Stimulated activated naive B cell treated with anti-CD40 and anti-IgM and Interleukin-4, amounts not matched to agents 10 μg/mL and 1 μg/mL and 100 μg/mL, for 72 hours (primary cell): ENCODE results near the gene EIF2A.
A peak's percentile ranks its signal among the peaks of the same experiment; 100 is the strongest.

Experiments
- ATAC-seq, 2 donors: fragments of 150-1000 bp; cut with Tn5 transposase; replicated peaks; 2 replicates each; pipeline ENCODE4 v1.10.0; 2021; ENCODE audit warnings: moderate library complexity in 1 of 2
- DNase-seq: peaks from one replicate; pipeline ENCODE4 v3.0.0; 2021
- H3K27ac Mint-ChIP-seq: one replicate; pipeline ENCODE4 v1.8.0; 2022; ENCODE audit warnings: mild to moderate bottlenecking, mixed read lengths
- H3K27me3 Mint-ChIP-seq, 2 donors: one replicate each; pipeline ENCODE4 v1.8.0; 2022; ENCODE audit warnings: mixed read lengths in 2 of 2
- H3K36me3 Mint-ChIP-seq, 2 donors: one replicate each; pipeline ENCODE4 v1.8.0; 2022; ENCODE audit warnings: mixed read lengths in 2 of 2, mild to moderate bottlenecking in 1 of 2
- H3K4me1 Mint-ChIP-seq, 2 donors: one replicate each; pipeline ENCODE4 v1.8.0; 2022; ENCODE audit warnings: mixed read lengths in 2 of 2, mild to moderate bottlenecking in 1 of 2
- H3K4me3 Mint-ChIP-seq, 2 donors: one replicate each; pipeline ENCODE4 v1.8.0; 2022; ENCODE audit warnings: mild to moderate bottlenecking in 2 of 2, mixed read lengths in 2 of 2, moderate library complexity in 1 of 2
- H3K9me3 Mint-ChIP-seq, 2 donors: one replicate each; pipeline ENCODE4 v1.8.0; 2022; ENCODE audit warnings: mixed read lengths in 2 of 2, mild to moderate bottlenecking in 1 of 2

Gene EIF2A

GRCh38 chr3:150555859-150556436 lies 9.4 kb downstream of the EIF2A start:
- no peak overlapping the region for H3K4me3 Mint-ChIP-seq
- H3K27me3 Mint-ChIP-seq, result no peaks in the 10 kb centered on the region
- peaks cover 25 to 53% of the 10 kb centered on the region in 2 donors for H3K36me3 Mint-ChIP-seq
- peak overlapping the region; percentile 31 for H3K27ac Mint-ChIP-seq
- peaks cover 7 to 21% of the 10 kb centered on the region in 2 donors for H3K4me1 Mint-ChIP-seq
- H3K9me3 Mint-ChIP-seq, result no peaks in the 10 kb centered on the region
- ATAC-seq (no peak), DNase-seq (no peak)

GRCh38 chr3:150556792-150557191 lies 10.2 kb downstream of the EIF2A start:
- no peak for ATAC-seq
- Mint-ChIP-seq H3K4me1 (peaks cover 5 to 18% of the 10 kb centered on the region in 2 donors), H3K27me3 (no peaks in the 10 kb centered on the region), H3K27ac (no peak overlapping the region), H3K36me3 (peaks cover 30 to 49% of the 10 kb centered on the region in 2 donors), H3K4me3 (no peak overlapping the region), H3K9me3 (no peaks in the 10 kb centered on the region)
- DNase-seq, result no peak

- no peaks in the 10 kb centered on the region for H3K27me3 Mint-ChIP-seq
- peaks cover 5 to 18% of the 10 kb centered on the region in 2 donors for H3K4me1 Mint-ChIP-seq
- peaks cover 31 to 48% of the 10 kb centered on the region in 2 donors for H3K36me3 Mint-ChIP-seq
- ATAC-seq, result no peak
- DNase-seq, result no peak
- H3K27ac Mint-ChIP-seq, result no peak overlapping the region
- H3K9me3 Mint-ChIP-seq, result no peaks in the 10 kb centered on the region
- no peak overlapping the region for H3K4me3 Mint-ChIP-seq
Observed at GRCh38 chr3:150557725-150558124, 11.1 kb downstream of the EIF2A start.

- Mint-ChIP-seq H3K27me3 (no peaks in the 10 kb centered on the region), H3K4me1 (no peaks in the 10 kb centered on the region), H3K27ac (no peak overlapping the region), H3K36me3 (peaks cover 26 to 27% of the 10 kb centered on the region in 2 donors), H3K9me3 (no peaks in the 10 kb centered on the region), H3K4me3 (no peak overlapping the region)
- no peak for ATAC-seq
- DNase-seq, result no peak
Observed at GRCh38 chr3:150564243-150564642, 17.7 kb downstream of the EIF2A start.

GRCh38 chr3:150567328-150567727 lies 20.7 kb downstream of the EIF2A start:
- Mint-ChIP-seq H3K27ac (no peak overlapping the region), H3K4me1 (no peaks in the 10 kb centered on the region), H3K4me3 (no peak overlapping the region), H3K27me3 (no peaks in the 10 kb centered on the region), H3K36me3 (peaks cover 18 to 28% of the 10 kb centered on the region in 2 donors), H3K9me3 (no peaks in the 10 kb centered on the region)
- no peak for DNase-seq
- ATAC-seq, result no peak

GRCh38 chr3:150577855-150578254 lies 31.3 kb downstream of the EIF2A start:
- ATAC-seq, result no peak
- H3K27ac Mint-ChIP-seq, result no peak overlapping the region
- no peak overlapping the region for H3K4me3 Mint-ChIP-seq
- no peaks in the 10 kb centered on the region for H3K9me3 Mint-ChIP-seq
- DNase-seq, result no peak
- peaks cover 0 to 5% of the 10 kb centered on the region in 2 donors for H3K4me1 Mint-ChIP-seq
- peaks cover 19 to 45% of the 10 kb centered on the region in 2 donors for H3K36me3 Mint-ChIP-seq
- no peaks in the 10 kb centered on the region for H3K27me3 Mint-ChIP-seq

GRCh38 chr3:150581174-150581573 lies 34.6 kb downstream of the EIF2A start:
- no peak for DNase-seq
- ATAC-seq, result no peak
- H3K4me3 Mint-ChIP-seq, result no peak overlapping the region
- H3K27ac Mint-ChIP-seq, result no peak overlapping the region
- H3K4me1 Mint-ChIP-seq, result peaks cover 0 to 4% of the 10 kb centered on the region in 2 donors
- H3K9me3 Mint-ChIP-seq, result no peaks in the 10 kb centered on the region
- no peaks in the 10 kb centered on the region for H3K27me3 Mint-ChIP-seq
- peaks cover 21 to 40% of the 10 kb centered on the region in 2 donors for H3K36me3 Mint-ChIP-seq

GRCh38 chr3:150582620-150583019 lies 36.0 kb downstream of the EIF2A start:
- Mint-ChIP-seq H3K9me3 (no peaks in the 10 kb centered on the region), H3K36me3 (peaks cover 16 to 30% of the 10 kb centered on the region in 2 donors), H3K27ac (no peak overlapping the region), H3K4me1 (peaks cover 0 to 4% of the 10 kb centered on the region in 2 donors), H3K4me3 (no peak overlapping the region), H3K27me3 (no peaks in the 10 kb centered on the region)
- DNase-seq (no peak), ATAC-seq (no peak)

- Mint-ChIP-seq H3K27me3 (no peaks in the 10 kb centered on the region), H3K4me3 (no peak overlapping the region), H3K36me3 (peaks cover 16 to 30% of the 10 kb centered on the region in 2 donors), H3K4me1 (peaks cover 0 to 4% of the 10 kb centered on the region in 2 donors), H3K27ac (no peak overlapping the region), H3K9me3 (no peaks in the 10 kb centered on the region)
- no peak for DNase-seq
- no peak for ATAC-seq
Observed at GRCh38 chr3:150583028-150583427, 36.4 kb downstream of the EIF2A start.

GRCh38 chr3:150588027-150588830 lies 41.6 kb downstream of the EIF2A start:
- no peaks in the 10 kb centered on the region for H3K9me3 Mint-ChIP-seq
- peaks cover 2 to 4% of the 10 kb centered on the region in 2 donors for H3K4me1 Mint-ChIP-seq
- no peak for ATAC-seq
- no peaks in the 10 kb centered on the region for H3K27me3 Mint-ChIP-seq
- no peak overlapping the region for H3K4me3 Mint-ChIP-seq
- no peak for DNase-seq
- H3K36me3 Mint-ChIP-seq, result peaks cover 11 to 22% of the 10 kb centered on the region in 2 donors
- H3K27ac Mint-ChIP-seq, result no peak overlapping the region

- H3K9me3 Mint-ChIP-seq, result no peaks in the 10 kb centered on the region
- H3K4me1 Mint-ChIP-seq, result peaks cover 4 to 12% of the 10 kb centered on the region in 2 donors
- H3K36me3 Mint-ChIP-seq, result peaks cover 11 to 36% of the 10 kb centered on the region in 2 donors
- H3K27ac Mint-ChIP-seq, result peak overlapping the region; percentile 42
- no peak overlapping the region for H3K4me3 Mint-ChIP-seq
- DNase-seq (no peak), ATAC-seq (no peak)
- no peaks in the 10 kb centered on the region for H3K27me3 Mint-ChIP-seq
Observed at GRCh38 chr3:150589759-150590158, 43.2 kb downstream of the EIF2A start.

- H3K9me3 Mint-ChIP-seq, result peaks cover 0 to 2% of the 10 kb centered on the region in 2 donors
- no peaks in the 10 kb centered on the region for H3K27me3 Mint-ChIP-seq
- DNase-seq (no peak), ATAC-seq (peak; percentile 42 to 72)
- H3K27ac Mint-ChIP-seq, result no peak overlapping the region
- no peak overlapping the region for H3K4me3 Mint-ChIP-seq
- H3K4me1 Mint-ChIP-seq, result peaks cover 10 to 48% of the 10 kb centered on the region in 2 donors
- peaks cover 17 to 42% of the 10 kb centered on the region in 2 donors for H3K36me3 Mint-ChIP-seq
Observed at GRCh38 chr3:150594150-150594549, 47.6 kb downstream of the EIF2A start.

GRCh38 chr3:150597646-150598045 lies 51.1 kb downstream of the EIF2A start:
- H3K36me3 Mint-ChIP-seq, result peaks cover 33 to 58% of the 10 kb centered on the region in 2 donors
- H3K27me3 Mint-ChIP-seq, result no peaks in the 10 kb centered on the region
- peaks cover 0 to 7% of the 10 kb centered on the region in 2 donors for H3K9me3 Mint-ChIP-seq
- H3K27ac Mint-ChIP-seq, result no peak overlapping the region
- ATAC-seq, result no peak
- peaks cover 27 to 79% of the 10 kb centered on the region in 2 donors for H3K4me1 Mint-ChIP-seq
- no peak overlapping the region for H3K4me3 Mint-ChIP-seq
- no peak for DNase-seq

- H3K4me3 Mint-ChIP-seq, result peak overlapping the region; percentile 39 to 99
- H3K27ac Mint-ChIP-seq, result peak overlapping the region; percentile 98
- H3K4me1 Mint-ChIP-seq, result peaks cover 30 to 72% of the 10 kb centered on the region in 2 donors
- H3K27me3 Mint-ChIP-seq, result no peaks in the 10 kb centered on the region
- H3K36me3 Mint-ChIP-seq, result peaks cover 45 to 54% of the 10 kb centered on the region in 2 donors
- peaks cover 0 to 7% of the 10 kb centered on the region in 2 donors for H3K9me3 Mint-ChIP-seq
- peak; percentile 76 for DNase-seq
- ATAC-seq, result peak; percentile 68 to 74
Observed at GRCh38 chr3:150599611-150600297, 53.2 kb downstream of the EIF2A start.
